H9 (cell line): Measurements from ENCODE around the gene AKNA. TPM values are rescaled to one million over a fixed set of nuclear protein-coding genes. Genes with fewer than 3 reads are reported as not detected.

Experiments used
- DNase-seq: peaks from one replicate; pipeline ENCODE4 v3.0.0-alpha.2; 2017
- H2AFZ ChIP-seq: one replicate; pipeline ENCODE4 v1.6.1; 2013; ENCODE audit warnings: mild to moderate bottlenecking, low read length, control low read depth, moderate library complexity
- H2AK5ac ChIP-seq: 2 replicates; pipeline ENCODE4 v1.6.1; 2013; ENCODE audit warnings: low read length, control low read depth, mixed read lengths; ENCODE audit not compliant: insufficient read length
- H2BK120ac ChIP-seq: one replicate; pipeline ENCODE4 v1.6.1; 2013; ENCODE audit warnings: low read depth, mild to moderate bottlenecking, low read length, control low read depth, inconsistent platforms; ENCODE audit not compliant: poor library complexity, severe bottlenecking
- H2BK12ac ChIP-seq: 2 replicates; pipeline ENCODE4 v1.6.1; 2013; ENCODE audit warnings: low read length, control low read depth, mixed read lengths, low read depth; ENCODE audit not compliant: insufficient read length
- H2BK15ac ChIP-seq: 2 replicates; pipeline ENCODE4 v1.6.1; 2013; ENCODE audit warnings: low read depth, low read length, control low read depth
- H2BK20ac ChIP-seq: one replicate; pipeline ENCODE4 v1.6.1; 2013; ENCODE audit warnings: low read depth, mild to moderate bottlenecking, low read length, control low read depth, inconsistent platforms; ENCODE audit not compliant: poor library complexity, severe bottlenecking
- H2BK5ac ChIP-seq: 2 replicates; pipeline ENCODE4 v1.6.1; 2013; ENCODE audit warnings: low read length, control low read depth, mixed read lengths; ENCODE audit not compliant: insufficient read length
- H3K14ac ChIP-seq: 2 replicates; pipeline ENCODE4 v1.6.1; 2013; ENCODE audit warnings: low read length, control low read depth; ENCODE audit not compliant: insufficient read depth
- H3K18ac ChIP-seq: 2 replicates; pipeline ENCODE4 v1.6.1; 2013; ENCODE audit warnings: low read depth, mild to moderate bottlenecking, mixed read lengths, low read length, control low read depth; ENCODE audit not compliant: insufficient read length
- H3K23ac ChIP-seq: 2 replicates; pipeline ENCODE4 v1.6.1; 2013; ENCODE audit warnings: low read length, control low read depth, mixed read lengths, low read depth; ENCODE audit not compliant: insufficient read length
- H3K23me2 ChIP-seq: 2 replicates; pipeline ENCODE4 v1.6.1; 2013; ENCODE audit warnings: low read depth, mild to moderate bottlenecking, mixed read lengths, low read length, control low read depth; ENCODE audit not compliant: insufficient read length, poor library complexity, severe bottlenecking
- H3K27ac ChIP-seq: 2 replicates; pipeline ENCODE4 v1.5.1; 2013; ENCODE audit warnings: low read length, control low read depth, mixed read lengths, low read depth; ENCODE audit not compliant: insufficient read length
- H3K27me3 ChIP-seq: 2 replicates; pipeline ENCODE4 v1.6.1; 2013; ENCODE audit warnings: low read length, control low read depth, inconsistent platforms; ENCODE audit not compliant: insufficient read depth
- H3K4ac ChIP-seq: 2 replicates; pipeline ENCODE4 v1.6.1; 2013; ENCODE audit warnings: low read depth, mild to moderate bottlenecking, control low read depth, inconsistent platforms, low read length, moderate library complexity
- H3K4me1 ChIP-seq: 2 replicates; pipeline ENCODE4 v1.6.1; 2013; ENCODE audit warnings: low read length, control low read depth, inconsistent platforms; ENCODE audit not compliant: insufficient read depth
- H3K4me2 ChIP-seq: 2 replicates; pipeline ENCODE4 v1.6.1; 2013; ENCODE audit warnings: low read length, control low read depth, mixed read lengths; ENCODE audit not compliant: insufficient read length, insufficient read depth
- H3K56ac ChIP-seq: 2 replicates; pipeline ENCODE4 v1.6.1; 2013; ENCODE audit warnings: low read depth, mild to moderate bottlenecking, mixed read lengths, low read length, control low read depth; ENCODE audit not compliant: insufficient read length
- H3K79me1 ChIP-seq: 2 replicates; pipeline ENCODE4 v1.6.1; 2013; ENCODE audit warnings: low read depth, mild to moderate bottlenecking, moderate library complexity, low read length, control low read depth, inconsistent platforms; ENCODE audit not compliant: insufficient read depth, poor library complexity, severe bottlenecking
- H3K79me2 ChIP-seq: 2 replicates; pipeline ENCODE4 v1.6.1; 2013; ENCODE audit warnings: low read length, control low read depth, inconsistent platforms; ENCODE audit not compliant: insufficient read depth
- H3K9ac ChIP-seq: 2 replicates; pipeline ENCODE4 v1.6.1; 2013; ENCODE audit warnings: low read length, control low read depth, mixed read lengths; ENCODE audit not compliant: insufficient read length; ENCODE audit errors: extremely low read depth
- H3K9me3 ChIP-seq: one replicate; pipeline ENCODE4 v1.6.1; 2013; ENCODE audit warnings: low read depth, low read length, inconsistent platforms; ENCODE audit not compliant: control insufficient read depth
- H3T11ph ChIP-seq: one replicate; pipeline ENCODE4 v1.6.1; 2013; ENCODE audit warnings: mild to moderate bottlenecking, low read length, control low read depth, inconsistent platforms
- H4K20me1 ChIP-seq: one replicate; pipeline ENCODE4 v1.6.1; 2013; ENCODE audit not compliant: control insufficient read depth, insufficient read length, insufficient read depth
- H4K5ac ChIP-seq: 2 replicates; pipeline ENCODE4 v1.6.1; 2013; ENCODE audit warnings: low read depth, mild to moderate bottlenecking, mixed read lengths, low read length, control low read depth; ENCODE audit not compliant: insufficient read length
- H4K8ac ChIP-seq: replicated peaks from 2 replicates; pipeline ENCODE4 v1.6.1; 2013; ENCODE audit warnings: low read length, control low read depth, mixed read lengths, low read depth; ENCODE audit not compliant: insufficient read length
- H4K91ac ChIP-seq: 2 replicates; pipeline ENCODE4 v1.6.1; 2013; ENCODE audit warnings: low read depth, mild to moderate bottlenecking, moderate library complexity, mixed read lengths, low read length, control low read depth; ENCODE audit not compliant: insufficient read length
- H3K27ac Mint-ChIP-seq, 3 experiments: 2 replicates in 2 of 3; 3 replicates in 1 of 3; pipeline ENCODE4 v1.8.0; 2020 to 2021; ENCODE audit warnings: mixed read lengths in 3 of 3, mild to moderate bottlenecking in 1 of 3, moderate library complexity in 1 of 3
- H3K27me3 Mint-ChIP-seq: 2 replicates; pipeline ENCODE4 v1.8.0; 2021; ENCODE audit warnings: low read depth, mild to moderate bottlenecking, moderate library complexity, mixed read lengths
- H3K36me3 Mint-ChIP-seq, 3 experiments: 2 replicates in 2 of 3; 3 replicates in 1 of 3; pipeline ENCODE4 v1.8.0; 2020 to 2021; ENCODE audit warnings: low read depth in 3 of 3, mixed read lengths in 3 of 3; ENCODE audit not compliant: insufficient read depth in 1 of 3
- H3K4me1 Mint-ChIP-seq, 2 experiments: 2 replicates each; pipeline ENCODE4 v1.8.0; 2020; ENCODE audit warnings: mixed read lengths in 2 of 2
- H3K4me3 Mint-ChIP-seq, 2 experiments: 2 replicates in 1 of 2; 3 replicates in 1 of 2; pipeline ENCODE4 v1.8.0; 2020 to 2021; ENCODE audit warnings: mild to moderate bottlenecking in 2 of 2, mixed read lengths in 2 of 2, moderate library complexity in 1 of 2
- H3K9me3 Mint-ChIP-seq, 2 experiments: 2 replicates in 1 of 2; 3 replicates in 1 of 2; pipeline ENCODE4 v1.8.0; 2020; ENCODE audit warnings: mild to moderate bottlenecking in 2 of 2, mixed read lengths in 2 of 2, moderate library complexity in 1 of 2
- WGBS: extraction: QIAGEN DNeasy Blood & Tissue Kit; methylation state at CpG from one replicate; pipeline ENCODE4 v1.1.7; 2013; ENCODE audit warnings: missing lambda C conversion rate, low lambda C conversion rate, mixed read lengths; ENCODE audit not compliant: insufficient read length; ENCODE audit errors: extremely low coverage; 5-methylcytosine and 5-hydroxymethylcytosine counted together
- total RNA-seq: library from RNA; stranded (reverse); gene quantifications from 2 replicates; pipeline ENCODE4 v1.2.1, GENCODE V29; 2021
- TF ChIP-seq, protein P1 (sequence below): fragments of 200-600 bp; sonication (generic); conservative IDR thresholded peaks from 3 replicates; pipeline ENCODE4 v1.8.0; 2021; ENCODE audit warnings: antibody characterized with exemption, mild to moderate bottlenecking

The AKNA gene
- total RNA-seq, 1 experiment from 2014 or later: 19.7 TPM

DNA sequence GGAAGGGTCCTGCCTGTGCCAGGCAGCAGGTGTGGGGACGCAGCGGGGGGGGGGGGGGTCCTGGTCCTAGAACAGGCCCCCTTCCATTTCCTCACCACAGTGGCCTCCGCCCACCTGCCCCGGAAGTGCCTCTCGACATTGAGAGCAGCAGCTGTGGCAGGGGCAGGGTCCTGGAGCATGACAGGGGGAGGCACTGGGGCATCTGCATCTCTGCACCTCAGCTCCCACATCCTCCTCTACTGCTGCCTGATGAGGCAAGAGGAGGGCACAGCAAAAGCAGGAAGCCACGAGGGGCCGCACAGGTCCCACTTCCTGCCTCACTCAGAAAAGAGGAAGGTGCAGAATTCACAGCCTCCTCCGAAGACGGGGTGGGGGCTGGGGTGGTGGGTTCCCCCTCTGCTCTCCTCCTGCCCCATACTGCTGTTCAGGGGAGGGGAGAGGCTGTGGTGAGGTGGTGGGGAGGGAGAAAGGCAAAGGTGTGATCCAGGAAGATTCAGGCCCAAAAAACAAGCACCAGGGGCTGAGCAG is 14.8 kb downstream of the AKNA start:
- H3K4me1 Mint-ChIP-seq: peaks cover 47 to 54% of the 10 kb centered on the region in 2 experiments
- H4K5ac ChIP-seq: no peak overlapping the region

More for the DNA sequence above, 14.8 kb downstream of the AKNA start:
- no peak for DNase-seq
- WGBS: no CpG with 5 or more reads among the region's 9 CpGs
- Histone ChIP-seq H2BK5ac (no peak overlapping the region), H4K8ac (no peak overlapping the region), H4K20me1 (no peaks in the 10 kb centered on the region), H3K9ac (no peak overlapping the region), H3K18ac (no peak overlapping the region), H4K91ac (no peak overlapping the region), H3K23me2 (peaks cover 5% of the 10 kb centered on the region), H3K4me2 (no peak overlapping the region), H3K27ac (no peak overlapping the region), H2BK12ac (no peak overlapping the region), H3K9me3 (no peaks in the 10 kb centered on the region), H3K4ac (no peak overlapping the region), H3K27me3 (no peaks in the 10 kb centered on the region), H3K14ac (no peak overlapping the region), H3K56ac (no peak overlapping the region), H2BK20ac (no peak overlapping the region), H2AFZ (no peak overlapping the region), H3T11ph (no peak overlapping the region), H3K79me2 (0 out of 2 replicates have a peak, but pooled peaks cover 3% of the 10 kb centered on the region), H3K23ac (no peak overlapping the region), H3K79me1 (no peaks in the 10 kb centered on the region), H2BK120ac (no peak overlapping the region), H2BK15ac (no peak overlapping the region), H2AK5ac (no peak overlapping the region), H3K4me1 (peaks cover 13% of the 10 kb centered on the region)
- H3K27me3 Mint-ChIP-seq: no peaks in the 10 kb centered on the region
- TF ChIP-seq, protein P1, sequence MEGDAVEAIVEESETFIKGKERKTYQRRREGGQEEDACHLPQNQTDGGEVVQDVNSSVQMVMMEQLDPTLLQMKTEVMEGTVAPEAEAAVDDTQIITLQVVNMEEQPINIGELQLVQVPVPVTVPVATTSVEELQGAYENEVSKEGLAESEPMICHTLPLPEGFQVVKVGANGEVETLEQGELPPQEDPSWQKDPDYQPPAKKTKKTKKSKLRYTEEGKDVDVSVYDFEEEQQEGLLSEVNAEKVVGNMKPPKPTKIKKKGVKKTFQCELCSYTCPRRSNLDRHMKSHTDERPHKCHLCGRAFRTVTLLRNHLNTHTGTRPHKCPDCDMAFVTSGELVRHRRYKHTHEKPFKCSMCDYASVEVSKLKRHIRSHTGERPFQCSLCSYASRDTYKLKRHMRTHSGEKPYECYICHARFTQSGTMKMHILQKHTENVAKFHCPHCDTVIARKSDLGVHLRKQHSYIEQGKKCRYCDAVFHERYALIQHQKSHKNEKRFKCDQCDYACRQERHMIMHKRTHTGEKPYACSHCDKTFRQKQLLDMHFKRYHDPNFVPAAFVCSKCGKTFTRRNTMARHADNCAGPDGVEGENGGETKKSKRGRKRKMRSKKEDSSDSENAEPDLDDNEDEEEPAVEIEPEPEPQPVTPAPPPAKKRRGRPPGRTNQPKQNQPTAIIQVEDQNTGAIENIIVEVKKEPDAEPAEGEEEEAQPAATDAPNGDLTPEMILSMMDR: no peak
- no peaks in the 10 kb centered on the region for H3K9me3 Mint-ChIP-seq
- peak overlapping the region in 1 of 3 experiments; percentile 33; a peak in 2 of 7 replicates for H3K27ac Mint-ChIP-seq
- peaks cover 20 to 27% (median 23%) of the 10 kb centered on the region in 3 experiments for H3K36me3 Mint-ChIP-seq
- no peak overlapping the region for H3K4me3 Mint-ChIP-seq
